H9 (cell line): ENCODE results near the gene DLEC1. TPM values are rescaled to one million over a fixed set of nuclear protein-coding genes. Genes with fewer than 3 reads are reported as not detected.

Experiments used
- DNase-seq: peaks from one replicate; pipeline ENCODE4 v3.0.0-alpha.2; 2017
- H2AFZ ChIP-seq: one replicate; pipeline ENCODE4 v1.6.1; 2013; ENCODE audit warnings: mild to moderate bottlenecking, low read length, control low read depth, moderate library complexity
- H2AK5ac ChIP-seq: 2 replicates; pipeline ENCODE4 v1.6.1; 2013; ENCODE audit warnings: low read length, control low read depth, mixed read lengths; ENCODE audit not compliant: insufficient read length
- H2BK120ac ChIP-seq: one replicate; pipeline ENCODE4 v1.6.1; 2013; ENCODE audit warnings: low read depth, mild to moderate bottlenecking, low read length, control low read depth, inconsistent platforms; ENCODE audit not compliant: poor library complexity, severe bottlenecking
- H2BK12ac ChIP-seq: 2 replicates; pipeline ENCODE4 v1.6.1; 2013; ENCODE audit warnings: low read length, control low read depth, mixed read lengths, low read depth; ENCODE audit not compliant: insufficient read length
- H2BK15ac ChIP-seq: 2 replicates; pipeline ENCODE4 v1.6.1; 2013; ENCODE audit warnings: low read depth, low read length, control low read depth
- H2BK20ac ChIP-seq: one replicate; pipeline ENCODE4 v1.6.1; 2013; ENCODE audit warnings: low read depth, mild to moderate bottlenecking, low read length, control low read depth, inconsistent platforms; ENCODE audit not compliant: poor library complexity, severe bottlenecking
- H2BK5ac ChIP-seq: 2 replicates; pipeline ENCODE4 v1.6.1; 2013; ENCODE audit warnings: low read length, control low read depth, mixed read lengths; ENCODE audit not compliant: insufficient read length
- H3K14ac ChIP-seq: 2 replicates; pipeline ENCODE4 v1.6.1; 2013; ENCODE audit warnings: low read length, control low read depth; ENCODE audit not compliant: insufficient read depth
- H3K18ac ChIP-seq: 2 replicates; pipeline ENCODE4 v1.6.1; 2013; ENCODE audit warnings: low read depth, mild to moderate bottlenecking, mixed read lengths, low read length, control low read depth; ENCODE audit not compliant: insufficient read length
- H3K23ac ChIP-seq: 2 replicates; pipeline ENCODE4 v1.6.1; 2013; ENCODE audit warnings: low read length, control low read depth, mixed read lengths, low read depth; ENCODE audit not compliant: insufficient read length
- H3K23me2 ChIP-seq: 2 replicates; pipeline ENCODE4 v1.6.1; 2013; ENCODE audit warnings: low read depth, mild to moderate bottlenecking, mixed read lengths, low read length, control low read depth; ENCODE audit not compliant: insufficient read length, poor library complexity, severe bottlenecking
- H3K27ac ChIP-seq: 2 replicates; pipeline ENCODE4 v1.5.1; 2013; ENCODE audit warnings: low read length, control low read depth, mixed read lengths, low read depth; ENCODE audit not compliant: insufficient read length
- H3K27me3 ChIP-seq: 2 replicates; pipeline ENCODE4 v1.6.1; 2013; ENCODE audit warnings: low read length, control low read depth, inconsistent platforms; ENCODE audit not compliant: insufficient read depth
- H3K4ac ChIP-seq: 2 replicates; pipeline ENCODE4 v1.6.1; 2013; ENCODE audit warnings: low read depth, mild to moderate bottlenecking, control low read depth, inconsistent platforms, low read length, moderate library complexity
- H3K4me1 ChIP-seq: 2 replicates; pipeline ENCODE4 v1.6.1; 2013; ENCODE audit warnings: low read length, control low read depth, inconsistent platforms; ENCODE audit not compliant: insufficient read depth
- H3K4me2 ChIP-seq: 2 replicates; pipeline ENCODE4 v1.6.1; 2013; ENCODE audit warnings: low read length, control low read depth, mixed read lengths; ENCODE audit not compliant: insufficient read length, insufficient read depth
- H3K56ac ChIP-seq: 2 replicates; pipeline ENCODE4 v1.6.1; 2013; ENCODE audit warnings: low read depth, mild to moderate bottlenecking, mixed read lengths, low read length, control low read depth; ENCODE audit not compliant: insufficient read length
- H3K79me1 ChIP-seq: 2 replicates; pipeline ENCODE4 v1.6.1; 2013; ENCODE audit warnings: low read depth, mild to moderate bottlenecking, moderate library complexity, low read length, control low read depth, inconsistent platforms; ENCODE audit not compliant: insufficient read depth, poor library complexity, severe bottlenecking
- H3K79me2 ChIP-seq: 2 replicates; pipeline ENCODE4 v1.6.1; 2013; ENCODE audit warnings: low read length, control low read depth, inconsistent platforms; ENCODE audit not compliant: insufficient read depth
- H3K9ac ChIP-seq: 2 replicates; pipeline ENCODE4 v1.6.1; 2013; ENCODE audit warnings: low read length, control low read depth, mixed read lengths; ENCODE audit not compliant: insufficient read length; ENCODE audit errors: extremely low read depth
- H3K9me3 ChIP-seq: one replicate; pipeline ENCODE4 v1.6.1; 2013; ENCODE audit warnings: low read depth, low read length, inconsistent platforms; ENCODE audit not compliant: control insufficient read depth
- H3T11ph ChIP-seq: one replicate; pipeline ENCODE4 v1.6.1; 2013; ENCODE audit warnings: mild to moderate bottlenecking, low read length, control low read depth, inconsistent platforms
- H4K20me1 ChIP-seq: one replicate; pipeline ENCODE4 v1.6.1; 2013; ENCODE audit not compliant: control insufficient read depth, insufficient read length, insufficient read depth
- H4K5ac ChIP-seq: 2 replicates; pipeline ENCODE4 v1.6.1; 2013; ENCODE audit warnings: low read depth, mild to moderate bottlenecking, mixed read lengths, low read length, control low read depth; ENCODE audit not compliant: insufficient read length
- H4K8ac ChIP-seq: replicated peaks from 2 replicates; pipeline ENCODE4 v1.6.1; 2013; ENCODE audit warnings: low read length, control low read depth, mixed read lengths, low read depth; ENCODE audit not compliant: insufficient read length
- H4K91ac ChIP-seq: 2 replicates; pipeline ENCODE4 v1.6.1; 2013; ENCODE audit warnings: low read depth, mild to moderate bottlenecking, moderate library complexity, mixed read lengths, low read length, control low read depth; ENCODE audit not compliant: insufficient read length
- H3K27ac Mint-ChIP-seq, 3 experiments: 2 replicates in 2 of 3; 3 replicates in 1 of 3; pipeline ENCODE4 v1.8.0; 2020 to 2021; ENCODE audit warnings: mixed read lengths in 3 of 3, mild to moderate bottlenecking in 1 of 3, moderate library complexity in 1 of 3
- H3K27me3 Mint-ChIP-seq: 2 replicates; pipeline ENCODE4 v1.8.0; 2021; ENCODE audit warnings: low read depth, mild to moderate bottlenecking, moderate library complexity, mixed read lengths
- H3K36me3 Mint-ChIP-seq, 3 experiments: 2 replicates in 2 of 3; 3 replicates in 1 of 3; pipeline ENCODE4 v1.8.0; 2020 to 2021; ENCODE audit warnings: low read depth in 3 of 3, mixed read lengths in 3 of 3; ENCODE audit not compliant: insufficient read depth in 1 of 3
- H3K4me1 Mint-ChIP-seq, 2 experiments: 2 replicates each; pipeline ENCODE4 v1.8.0; 2020; ENCODE audit warnings: mixed read lengths in 2 of 2
- H3K4me3 Mint-ChIP-seq, 2 experiments: 2 replicates in 1 of 2; 3 replicates in 1 of 2; pipeline ENCODE4 v1.8.0; 2020 to 2021; ENCODE audit warnings: mild to moderate bottlenecking in 2 of 2, mixed read lengths in 2 of 2, moderate library complexity in 1 of 2
- H3K9me3 Mint-ChIP-seq, 2 experiments: 2 replicates in 1 of 2; 3 replicates in 1 of 2; pipeline ENCODE4 v1.8.0; 2020; ENCODE audit warnings: mild to moderate bottlenecking in 2 of 2, mixed read lengths in 2 of 2, moderate library complexity in 1 of 2
- CTCF ChIP-seq: fragments of 200-600 bp; sonication (generic); conservative IDR thresholded peaks from 3 replicates; pipeline ENCODE4 v1.8.0; 2021; ENCODE audit warnings: antibody characterized with exemption, mild to moderate bottlenecking
- WGBS: extraction: QIAGEN DNeasy Blood & Tissue Kit; methylation state at CpG from one replicate; pipeline ENCODE4 v1.1.7; 2013; ENCODE audit warnings: missing lambda C conversion rate, low lambda C conversion rate, mixed read lengths; ENCODE audit not compliant: insufficient read length; ENCODE audit errors: extremely low coverage; 5-methylcytosine and 5-hydroxymethylcytosine counted together
- total RNA-seq: library from RNA; stranded (reverse); gene quantifications from 2 replicates; pipeline ENCODE4 v1.2.1, GENCODE V29; 2021

The DLEC1 gene
- total RNA-seq, 1 experiment from 2014 or later = 2.1 TPM

GRCh38 chr3:38094999-38095398, 56.0 kb downstream of the DLEC1 start:
- H3K27me3 ChIP-seq = no peaks in the 10 kb centered on the region; the same call in 1 of the 2 replicates
- H3K23me2 ChIP-seq = no peaks in the 10 kb centered on the region
- no peak overlapping the region for H2BK5ac ChIP-seq
- H3K4ac ChIP-seq = no peak overlapping the region
- no peak overlapping the region for H2BK20ac ChIP-seq
- peaks cover 3% of the 10 kb centered on the region; the same call in 1 of the 2 replicates for H3K4me1 ChIP-seq
- Mint-ChIP-seq H3K27ac (no peak overlapping the region), H3K9me3 (no peaks in the 10 kb centered on the region; a peak in 1 of 5 replicates), H3K27me3 (peaks cover 17% of the 10 kb centered on the region), H3K4me3 (no peak overlapping the region), H3K36me3 (no peaks in the 10 kb centered on the region), H3K4me1 (peaks cover 19 to 23% of the 10 kb centered on the region in 2 experiments)
- no peaks in the 10 kb centered on the region for H3K79me1 ChIP-seq
- H4K20me1 ChIP-seq = no peaks in the 10 kb centered on the region
- no peak overlapping the region for H3K4me2 ChIP-seq
- H2BK12ac ChIP-seq = no peak overlapping the region
- DNase-seq = no peak
- H3K18ac ChIP-seq = no peak overlapping the region
- no peak overlapping the region for H2AK5ac ChIP-seq
- no peaks in the 10 kb centered on the region for H3K79me2 ChIP-seq
- H2AFZ ChIP-seq = no peak overlapping the region
- no peak overlapping the region for H3K27ac ChIP-seq
- H3T11ph ChIP-seq = no peak overlapping the region
- H3K23ac ChIP-seq = no peak overlapping the region
- H3K14ac ChIP-seq = no peak overlapping the region
- no peak overlapping the region for H2BK15ac ChIP-seq
- no peak overlapping the region for H4K91ac ChIP-seq
- TF ChIP-seq CTCF = no peak
- no CpG with 5 or more reads among the region's 3 CpGs for WGBS
- no peak overlapping the region for H3K56ac ChIP-seq
- H3K9ac ChIP-seq = no peak overlapping the region
- H2BK120ac ChIP-seq = no peak overlapping the region
- H4K5ac ChIP-seq = no peak overlapping the region
- H4K8ac ChIP-seq = no peak overlapping the region
- no peaks in the 10 kb centered on the region for H3K9me3 ChIP-seq
